ENCODE results near the gene LOXL3. TPM values are rescaled to one million over a fixed set of nuclear protein-coding genes. Genes with fewer than 3 reads are reported as not detected.
A peak's percentile ranks its signal among the peaks of the same experiment; 100 is the strongest.

The LOXL3 gene, protein sequence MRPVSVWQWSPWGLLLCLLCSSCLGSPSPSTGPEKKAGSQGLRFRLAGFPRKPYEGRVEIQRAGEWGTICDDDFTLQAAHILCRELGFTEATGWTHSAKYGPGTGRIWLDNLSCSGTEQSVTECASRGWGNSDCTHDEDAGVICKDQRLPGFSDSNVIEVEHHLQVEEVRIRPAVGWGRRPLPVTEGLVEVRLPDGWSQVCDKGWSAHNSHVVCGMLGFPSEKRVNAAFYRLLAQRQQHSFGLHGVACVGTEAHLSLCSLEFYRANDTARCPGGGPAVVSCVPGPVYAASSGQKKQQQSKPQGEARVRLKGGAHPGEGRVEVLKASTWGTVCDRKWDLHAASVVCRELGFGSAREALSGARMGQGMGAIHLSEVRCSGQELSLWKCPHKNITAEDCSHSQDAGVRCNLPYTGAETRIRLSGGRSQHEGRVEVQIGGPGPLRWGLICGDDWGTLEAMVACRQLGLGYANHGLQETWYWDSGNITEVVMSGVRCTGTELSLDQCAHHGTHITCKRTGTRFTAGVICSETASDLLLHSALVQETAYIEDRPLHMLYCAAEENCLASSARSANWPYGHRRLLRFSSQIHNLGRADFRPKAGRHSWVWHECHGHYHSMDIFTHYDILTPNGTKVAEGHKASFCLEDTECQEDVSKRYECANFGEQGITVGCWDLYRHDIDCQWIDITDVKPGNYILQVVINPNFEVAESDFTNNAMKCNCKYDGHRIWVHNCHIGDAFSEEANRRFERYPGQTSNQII
- polyA plus RNA-seq (2013, experiment 1 of 2; ENCODE audit: insufficient read length) = 33.5 TPM
- polyA plus RNA-seq (2013, experiment 2 of 2; ENCODE audit: insufficient read length) = 31.4 TPM

DNA sequence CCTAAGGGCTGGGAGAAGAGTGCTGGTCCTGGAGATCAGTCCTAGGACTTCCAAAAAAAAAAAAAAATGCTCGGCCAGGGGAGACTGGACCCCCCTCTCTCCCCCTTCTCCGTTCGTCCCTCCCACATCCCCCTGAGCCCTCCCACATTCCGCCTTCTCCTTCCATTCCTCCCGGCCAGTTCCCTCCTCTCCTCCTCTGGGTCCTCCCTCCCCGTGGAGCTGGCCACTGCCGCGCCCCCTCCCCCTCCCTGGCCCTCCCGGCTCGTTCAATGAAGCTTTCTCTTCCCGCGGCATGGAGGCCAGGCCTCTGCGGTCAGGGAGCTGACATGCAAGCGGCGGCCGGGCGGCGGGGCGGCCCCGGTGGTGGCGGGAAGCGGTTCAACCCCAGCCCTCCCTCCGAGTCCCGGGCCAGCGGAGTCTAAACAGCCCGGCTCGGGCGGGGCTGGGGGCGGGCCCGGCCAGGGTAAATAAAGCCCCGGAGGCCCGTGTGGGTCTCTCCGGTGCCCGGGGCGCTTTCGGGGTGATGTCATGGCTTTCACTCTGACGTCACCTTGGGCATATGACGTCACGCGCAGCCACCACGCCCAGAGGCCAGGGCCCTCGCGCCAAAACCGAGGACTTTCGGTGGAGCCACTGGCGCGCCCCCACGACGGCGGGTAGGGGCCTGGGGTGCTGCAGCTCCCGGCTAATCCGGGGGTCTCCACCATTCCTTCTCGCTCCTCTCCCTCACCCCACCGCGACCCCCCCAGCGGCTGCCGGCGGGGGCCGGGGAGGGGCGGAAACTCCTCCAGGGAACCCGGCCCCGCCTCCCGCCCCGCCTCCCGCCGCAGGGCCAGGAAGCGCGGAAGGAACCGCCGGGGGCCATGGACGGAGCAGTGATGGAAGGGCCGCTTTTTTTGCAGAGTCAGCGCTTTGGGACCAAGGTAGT lies at the start of gene LOXL3, which contains the start of gene DOK1:
TSS of gene LOXL3 (minus strand) at position 51 of the 928 bp plus-strand sequence. CDS start 1,308 bp downstream, outside the sequence.
TSS of gene DOK1 (plus strand) at position 829 of the 928 bp plus-strand sequence. CDS start at position 864, 35 bp downstream.
- DNase-seq = peak; percentile 95

DNA sequence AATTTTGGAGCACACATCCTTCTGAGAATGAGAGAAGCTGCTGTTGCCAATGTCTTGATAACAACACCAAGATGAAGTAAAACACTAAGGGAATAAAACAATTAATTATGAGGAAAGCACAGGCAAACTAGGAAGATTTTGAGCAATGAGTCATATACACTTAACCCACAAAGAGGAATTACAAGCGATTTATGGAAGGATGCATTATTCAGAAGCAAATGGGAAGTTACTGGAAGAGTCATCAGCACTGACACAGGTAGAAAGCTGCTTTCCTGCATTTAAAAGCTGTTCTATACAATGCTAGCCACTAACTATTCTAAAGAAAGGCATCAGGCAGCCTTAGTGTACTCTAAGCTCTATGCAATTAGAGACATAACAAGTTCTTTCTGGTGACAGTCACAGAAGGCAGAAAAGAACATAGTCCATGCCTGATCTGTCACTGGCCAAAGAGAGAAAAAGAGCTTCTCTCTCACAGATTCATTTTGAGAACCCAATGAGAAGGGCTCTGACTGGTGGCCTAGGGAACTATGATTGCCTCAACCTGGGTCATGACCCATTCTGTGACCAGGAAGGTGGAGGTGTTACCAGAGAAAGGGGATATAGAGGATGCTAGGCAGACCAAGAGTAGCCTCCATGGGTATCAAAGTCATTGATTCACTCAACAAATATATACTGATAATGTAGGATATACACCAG lies 49.0 kb upstream of the LOXL3 start:
- peak; percentile 44 for DNase-seq

DNA sequence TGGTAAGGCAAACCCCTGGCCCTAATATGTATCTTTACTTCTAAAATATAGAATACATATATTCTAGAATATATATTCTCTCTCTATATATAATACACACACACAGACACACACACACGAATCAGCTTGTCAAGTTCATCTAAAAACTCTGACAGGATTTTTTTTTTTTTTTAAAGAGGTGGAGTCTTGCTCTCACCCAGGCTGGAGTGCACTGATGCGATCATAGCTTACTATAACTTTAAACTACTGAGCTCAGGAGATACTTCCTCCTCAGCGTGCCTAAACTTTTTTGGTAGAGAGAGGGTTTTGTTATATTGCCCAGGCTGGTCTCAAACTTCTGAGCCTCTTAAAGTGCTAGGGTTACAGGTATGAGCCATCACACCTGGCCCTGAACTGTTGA lies 45.9 kb upstream of the LOXL3 start:
- no peak for DNase-seq

DNA sequence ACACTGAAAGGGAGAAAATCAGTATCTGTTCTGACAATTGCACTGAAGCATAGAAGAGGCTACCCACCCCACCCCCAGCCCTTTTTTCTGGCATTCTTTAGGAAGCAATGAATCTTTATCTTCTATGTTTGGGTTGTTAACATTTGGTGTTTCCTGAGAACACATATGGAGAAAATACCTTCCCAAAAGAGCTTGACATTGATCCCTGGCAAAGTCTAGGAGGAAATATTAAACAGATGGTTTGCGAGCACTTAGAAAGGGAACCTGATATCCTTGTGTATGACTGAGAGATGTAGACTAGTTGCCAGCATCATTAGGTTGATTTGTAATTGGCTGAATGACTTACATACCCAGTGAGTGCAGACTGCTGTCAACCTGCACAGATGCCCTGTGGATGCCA lies 43.7 kb upstream of the LOXL3 start:
- DNase-seq = no peak

DNA sequence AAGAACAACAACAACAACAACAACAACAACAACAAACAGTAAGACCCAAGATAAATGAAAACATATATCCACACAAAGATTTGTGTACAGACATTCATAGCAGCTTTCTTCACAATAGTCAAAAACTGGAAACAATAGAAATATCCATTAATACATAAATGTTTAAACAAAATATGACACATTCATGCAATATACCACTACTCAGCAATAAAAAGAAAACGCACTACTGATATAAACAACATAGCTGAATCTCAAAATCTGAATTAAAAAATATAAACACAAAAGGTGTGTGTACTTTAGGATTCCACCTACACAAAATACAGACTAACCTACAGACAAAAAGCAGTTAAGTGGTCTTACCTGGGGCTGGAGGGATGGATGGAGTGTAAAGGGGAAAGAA lies 42.8 kb upstream of the LOXL3 start:
- DNase-seq = no peak

DNA sequence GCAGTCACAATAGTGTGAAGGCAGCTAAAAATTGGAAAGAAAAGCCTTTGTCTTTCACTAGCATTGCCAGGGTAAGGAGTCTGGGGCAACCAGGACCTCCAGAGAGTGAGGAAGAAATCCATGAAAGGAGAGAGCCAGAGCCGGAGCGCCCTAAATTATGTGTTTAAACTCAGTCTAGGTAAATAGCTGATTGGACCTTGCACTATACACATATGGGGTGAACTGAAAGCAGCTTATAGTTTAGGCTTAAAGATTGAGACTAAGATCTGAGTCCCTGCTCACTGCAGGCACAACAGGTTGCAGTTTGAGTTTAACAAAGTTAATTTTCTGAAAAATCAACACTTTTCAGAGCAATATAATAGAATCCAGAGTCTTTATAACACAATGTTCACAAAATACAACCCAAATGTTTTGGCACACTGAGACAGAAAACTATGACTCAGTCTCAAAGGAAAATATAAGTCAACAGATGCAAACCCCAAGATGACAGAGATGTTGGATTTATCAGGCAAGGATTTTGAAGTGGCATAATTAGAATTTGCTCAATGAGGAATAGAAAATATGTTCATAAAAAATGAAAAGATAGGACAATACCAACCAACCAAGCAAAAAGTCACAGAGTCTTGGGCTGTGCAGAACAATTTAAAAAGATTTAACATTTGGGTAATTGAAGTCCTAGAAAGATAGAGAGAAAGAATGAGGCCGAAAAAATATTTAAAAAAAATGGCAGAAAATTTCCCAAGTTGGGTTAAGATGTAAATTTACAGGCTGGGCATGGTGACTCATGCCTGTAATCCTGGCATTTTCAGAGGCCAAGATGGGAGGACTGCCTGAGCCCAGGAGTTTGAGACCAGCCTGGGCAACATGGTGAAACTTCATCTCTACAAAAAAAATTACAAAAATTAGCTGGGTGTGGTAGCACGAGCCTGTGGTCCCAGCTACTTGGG lies 40.4 kb upstream of the LOXL3 start:
- no peak for DNase-seq

DNA sequence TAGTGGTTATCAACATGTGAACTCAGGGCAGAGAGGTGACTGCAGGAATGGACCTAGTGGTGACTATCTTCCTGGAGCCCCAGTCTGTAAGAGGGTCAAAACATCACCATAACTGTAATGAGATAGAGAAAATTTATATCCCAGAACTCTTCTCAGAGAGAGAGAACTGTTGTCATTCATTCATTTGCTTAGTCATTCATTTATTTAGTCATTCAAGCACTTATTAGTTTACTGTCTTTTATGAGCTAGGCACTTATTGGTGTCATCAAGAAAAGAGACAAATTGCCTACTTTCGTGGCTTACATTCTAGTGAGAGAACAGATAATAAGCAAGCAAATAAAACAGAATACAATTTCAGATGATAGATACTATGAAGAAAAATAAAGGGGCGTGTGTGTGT lies 34.9 kb upstream of the LOXL3 start:
- DNase-seq = no peak

DNA sequence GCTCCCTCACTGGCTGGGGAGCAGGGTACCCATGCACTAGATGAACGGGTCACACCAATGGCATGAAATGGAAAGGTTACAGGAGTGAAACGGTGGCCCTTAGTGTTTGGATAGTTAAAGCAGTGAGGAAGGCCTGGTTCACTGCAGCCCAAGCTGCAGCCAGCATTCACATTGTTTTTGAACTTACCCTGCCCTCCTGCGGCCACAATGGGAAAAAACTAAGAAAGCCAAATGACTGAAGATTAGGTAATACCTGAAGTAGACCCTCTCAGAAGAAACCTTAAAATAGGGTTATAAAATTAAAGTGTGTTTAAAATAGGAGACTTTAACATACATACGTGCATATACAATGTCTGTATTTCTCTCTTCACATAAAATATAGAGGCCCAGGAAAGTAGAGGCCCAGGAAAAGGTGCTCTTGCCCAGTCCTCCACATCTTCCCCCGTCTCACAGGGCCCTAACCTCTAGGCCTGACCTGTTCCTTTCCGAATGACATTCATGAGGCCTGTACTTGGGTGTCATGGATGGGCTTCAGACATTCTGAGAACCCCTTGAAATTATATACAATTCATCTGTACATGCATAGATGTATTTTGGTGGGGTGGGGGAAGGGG lies 34.0 kb upstream of the LOXL3 start:
- peak; percentile 78 for DNase-seq

DNA sequence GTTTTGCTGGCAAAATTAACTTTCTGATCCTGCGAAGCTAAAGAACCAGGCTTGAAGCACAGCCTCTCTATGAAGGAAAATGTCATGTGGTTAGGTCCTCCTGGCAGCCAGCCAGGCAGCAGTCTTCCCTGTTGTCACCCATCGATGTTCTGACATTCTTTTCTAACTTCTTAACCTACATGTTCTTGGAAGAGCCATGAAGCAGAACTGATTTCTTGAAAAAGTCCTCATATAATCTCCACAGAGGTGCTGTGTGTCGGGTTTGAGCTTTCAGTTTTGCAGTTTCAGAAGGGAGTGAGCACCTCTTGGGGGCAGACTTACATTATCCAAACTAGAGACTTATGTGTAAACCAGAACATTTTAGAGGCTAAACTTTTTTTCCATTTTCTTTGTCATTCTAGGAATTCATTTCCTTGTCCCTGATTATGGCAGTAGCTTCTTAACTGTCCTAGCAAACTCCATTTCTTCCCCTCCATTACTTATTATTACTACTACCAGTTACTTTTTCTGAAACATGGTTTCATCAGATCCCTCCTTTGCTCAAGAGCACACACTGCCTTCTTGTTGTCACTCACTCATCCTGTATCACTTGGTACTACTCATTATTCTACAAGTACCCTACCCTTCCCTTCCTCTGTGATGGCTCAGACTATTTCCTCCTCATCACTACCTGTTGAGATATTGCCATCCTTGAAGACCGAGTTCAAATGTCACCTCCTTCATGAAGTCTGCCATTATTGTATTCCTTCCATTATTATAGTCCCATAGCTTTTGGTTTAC lies 31.9 kb upstream of the LOXL3 start:
- DNase-seq = peak; percentile 33

DNA sequence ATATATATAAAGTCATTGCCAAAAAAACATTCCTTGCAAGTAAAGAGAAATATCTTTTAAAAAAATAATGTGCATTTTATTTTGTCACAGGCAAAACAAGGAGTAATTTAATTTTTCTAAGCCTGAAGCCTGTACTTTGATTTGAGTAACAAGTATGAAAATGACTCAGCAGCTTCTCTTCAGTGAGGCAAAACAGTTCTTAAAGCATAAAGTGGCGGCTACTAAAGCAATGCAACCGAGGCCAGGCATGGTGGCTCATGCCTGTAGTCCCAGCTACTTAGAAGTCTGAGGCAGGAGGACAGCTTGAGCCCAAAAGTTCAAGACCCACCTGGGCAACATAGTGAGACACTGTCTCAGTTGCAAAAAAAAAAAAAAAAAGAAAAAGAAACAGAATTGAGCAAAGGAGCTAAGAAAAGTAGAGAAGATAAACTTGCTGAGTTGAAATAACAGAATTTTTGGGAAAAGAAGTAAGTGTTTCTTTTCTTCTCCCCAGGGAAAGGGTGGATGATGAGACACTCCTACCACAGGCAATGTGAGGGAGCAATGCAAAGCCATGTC lies 30.4 kb upstream of the LOXL3 start:
- peak; percentile 58 for DNase-seq

DNA sequence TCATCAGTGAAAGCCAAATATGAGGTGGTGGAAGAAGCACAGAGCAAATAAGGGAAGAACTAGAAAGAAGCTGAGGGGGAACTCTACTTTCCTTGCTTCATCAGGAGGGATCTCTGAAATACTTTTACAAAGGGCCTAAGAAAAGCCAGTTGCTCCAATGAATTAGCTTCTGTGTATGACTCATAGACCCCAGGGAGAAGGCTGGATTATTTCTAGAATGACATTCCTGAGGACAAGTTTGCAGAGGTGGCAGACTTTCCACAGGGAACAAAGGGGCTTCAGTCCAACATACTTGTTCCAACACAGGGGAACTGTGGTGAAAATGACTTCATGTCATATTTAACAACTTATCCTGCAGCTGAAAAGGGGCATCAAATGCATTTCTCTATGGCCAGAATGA lies 29.8 kb upstream of the LOXL3 start:
- DNase-seq = peak; percentile 88

DNA sequence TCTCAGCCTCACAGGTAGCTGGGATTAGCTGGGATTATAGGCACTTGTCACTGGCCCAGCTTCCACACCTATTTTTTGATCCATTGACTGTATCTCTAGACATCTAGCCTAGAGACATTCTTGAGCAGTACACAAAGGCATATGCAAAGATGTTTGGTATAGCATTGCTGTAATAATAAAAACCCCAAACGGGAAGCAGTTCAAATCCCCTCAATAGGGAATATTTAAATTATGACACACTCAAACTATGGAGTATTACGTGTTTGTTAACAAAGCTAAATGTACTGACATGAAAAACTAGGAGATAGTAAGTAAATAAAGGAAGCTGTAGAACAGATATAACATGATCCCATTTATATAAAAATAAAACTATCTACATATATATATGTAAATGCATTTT lies 28.4 kb upstream of the LOXL3 start:
- DNase-seq = no peak

DNA sequence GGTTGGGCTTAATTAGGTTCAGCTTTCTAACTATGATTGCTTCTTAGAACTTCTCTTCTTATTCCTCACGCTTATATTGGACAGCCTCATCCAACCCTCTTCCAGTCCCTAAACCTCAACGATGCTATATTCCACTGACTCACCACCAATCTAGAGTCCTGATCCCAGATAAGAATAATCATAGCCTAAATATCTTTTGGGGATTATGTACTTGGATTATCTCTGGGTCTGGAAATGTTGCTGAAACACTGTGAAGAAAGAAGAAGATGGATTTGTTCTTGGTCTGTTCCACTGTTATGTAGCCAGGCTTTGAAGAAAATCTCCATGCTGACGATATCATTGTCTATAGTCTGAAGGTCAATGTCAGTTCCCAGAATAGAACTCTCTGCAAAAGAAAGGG lies 27.7 kb upstream of the LOXL3 start:
- no peak for DNase-seq

DNA sequence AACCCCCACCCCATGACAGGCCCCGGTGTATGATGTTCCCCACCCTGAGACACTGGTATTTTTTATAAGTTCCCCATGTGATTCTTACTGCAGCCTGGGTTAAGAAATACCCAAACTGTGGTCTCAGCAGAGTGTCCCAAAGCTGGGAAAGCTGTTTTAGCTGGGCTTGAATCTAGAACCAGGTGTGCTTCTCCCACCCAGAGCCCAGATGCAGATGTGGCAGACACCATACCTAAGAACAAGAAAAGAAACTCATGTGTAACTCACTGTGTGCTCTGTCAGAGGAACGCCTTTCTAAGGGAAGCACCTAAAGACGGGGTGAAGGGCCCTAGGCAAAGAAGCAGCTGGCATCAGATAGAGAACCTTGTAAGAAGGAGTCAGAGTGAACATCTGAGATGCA lies 24.7 kb upstream of the LOXL3 start:
- DNase-seq = no peak

DNA sequence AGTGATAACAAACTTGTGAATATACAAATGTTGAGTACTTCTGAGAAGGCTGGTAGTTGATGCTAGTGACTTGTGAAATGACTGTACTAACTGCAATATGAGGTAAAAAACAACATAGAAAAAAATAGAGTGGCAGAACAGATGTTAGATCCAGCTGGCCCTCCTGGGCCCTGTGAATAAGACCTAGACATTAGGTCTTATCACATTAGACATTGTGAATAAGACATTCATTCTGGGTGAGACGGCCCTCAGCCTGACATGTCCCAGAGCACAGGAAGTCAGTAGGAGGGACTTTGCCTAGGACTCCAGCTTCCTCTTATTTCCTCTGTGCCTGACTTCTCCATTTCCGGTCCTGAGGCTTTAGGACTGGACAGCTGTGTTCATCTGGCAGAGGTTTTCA lies 23.7 kb upstream of the LOXL3 start:
- DNase-seq = no peak

DNA sequence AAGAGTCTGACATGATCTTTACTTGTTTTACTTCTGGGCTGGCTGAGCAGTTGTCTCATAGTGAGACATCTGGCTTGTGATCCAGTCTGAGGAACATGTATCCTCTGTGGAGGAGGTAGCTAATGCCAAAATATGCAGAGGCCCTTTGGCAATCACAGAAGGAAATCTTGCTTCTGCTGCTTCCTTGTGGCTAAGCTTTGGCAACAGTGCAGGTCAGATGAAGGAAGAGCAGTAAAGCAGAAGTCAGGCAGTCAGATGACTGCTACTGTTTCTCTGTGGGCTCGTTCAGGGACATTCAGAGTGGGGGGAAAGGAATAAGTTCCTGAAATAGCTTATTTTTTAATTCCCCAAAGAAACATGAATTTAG lies 23.1 kb upstream of the LOXL3 start:
- peak; percentile 78 for DNase-seq

DNA sequence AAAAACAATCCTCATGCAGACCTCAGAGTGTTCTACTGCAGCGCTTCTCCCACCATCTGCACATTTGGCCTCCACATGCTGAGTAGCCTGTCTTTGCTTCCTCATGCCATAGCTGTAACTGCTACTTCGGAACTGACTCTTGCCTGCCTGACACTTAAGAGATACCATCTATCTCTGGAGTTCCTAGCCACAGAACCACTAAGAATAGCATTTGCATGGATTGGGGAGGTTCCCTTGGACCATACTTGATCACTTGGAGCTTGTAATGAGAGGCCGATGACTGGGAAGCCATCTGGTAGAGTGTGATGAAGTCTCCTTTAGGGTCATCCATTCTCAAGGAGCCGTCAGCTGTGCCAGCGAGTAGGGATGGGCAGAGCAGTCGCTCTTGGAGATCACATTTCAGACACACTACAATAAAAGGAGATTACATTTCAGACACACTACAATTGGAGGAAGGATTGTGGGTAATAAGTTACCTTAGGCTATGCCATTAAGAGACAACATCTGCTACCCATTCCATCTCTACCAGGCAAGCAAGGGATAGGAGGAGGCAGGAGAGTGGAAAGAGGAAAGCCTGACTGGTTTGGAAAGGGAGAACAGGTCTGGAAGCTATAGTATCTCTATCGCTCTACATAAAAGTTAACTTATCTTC lies 22.6 kb upstream of the LOXL3 start:
- no peak for DNase-seq

DNA sequence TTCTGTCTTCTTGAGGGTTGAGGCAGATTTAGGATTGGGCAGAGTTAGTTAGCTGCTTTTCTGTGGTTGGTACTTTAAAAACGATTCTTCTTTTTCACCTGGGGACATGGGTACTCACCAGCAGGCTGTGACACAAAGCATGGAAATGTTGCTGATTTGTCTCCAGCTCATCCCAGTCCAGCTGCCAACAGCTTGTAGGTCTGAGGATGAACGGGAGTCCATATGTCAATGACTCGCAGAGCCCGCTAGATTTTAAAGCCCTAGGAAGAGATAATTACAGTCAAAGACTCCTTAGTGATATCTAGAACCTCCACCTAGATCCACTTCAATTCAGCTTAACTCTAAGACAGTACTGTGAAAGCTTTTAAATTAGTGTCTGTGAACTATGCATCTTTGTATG lies 21.6 kb upstream of the LOXL3 start:
- DNase-seq = no peak

Measured in fibroblast of skin of scalp (primary cell).